Right lung (tissue), 5 donors: Measurements from ENCODE around the gene TAF1B. TPM values are rescaled to one million over a fixed set of nuclear protein-coding genes. Genes with fewer than 3 reads are reported as not detected.

Experiments
- DNase-seq, 2 donors: peaks; one replicate each; pipeline ENCODE4 v3.0.0-alpha.2; 2013
- polyA plus RNA-seq, 5 donors: library from polyadenylated mRNA; unstranded; fragments of 120-200 nt; gene quantifications; one replicate each; pipeline versions ENCODE4 v1.2.1 to v1.2.3, GENCODE V29; 2013; ENCODE audit warnings: inconsistent platforms in 1 of 5, low replicate concordance in 1 of 5; ENCODE audit not compliant: insufficient read length in 5 of 5, insufficient read depth in 1 of 5

The TAF1B gene
- polyA plus RNA-seq, 5 donors: 19.1 to 35.7 (median 26.7) TPM

GRCh38 chr2:9964334-9964980 lies 121.2 kb downstream of the TAF1B start:
- DNase-seq: no peak

- DNase-seq: no peak
Observed at GRCh38 chr2:9965119-9965822, 122.0 kb downstream of the TAF1B start.

DNA sequence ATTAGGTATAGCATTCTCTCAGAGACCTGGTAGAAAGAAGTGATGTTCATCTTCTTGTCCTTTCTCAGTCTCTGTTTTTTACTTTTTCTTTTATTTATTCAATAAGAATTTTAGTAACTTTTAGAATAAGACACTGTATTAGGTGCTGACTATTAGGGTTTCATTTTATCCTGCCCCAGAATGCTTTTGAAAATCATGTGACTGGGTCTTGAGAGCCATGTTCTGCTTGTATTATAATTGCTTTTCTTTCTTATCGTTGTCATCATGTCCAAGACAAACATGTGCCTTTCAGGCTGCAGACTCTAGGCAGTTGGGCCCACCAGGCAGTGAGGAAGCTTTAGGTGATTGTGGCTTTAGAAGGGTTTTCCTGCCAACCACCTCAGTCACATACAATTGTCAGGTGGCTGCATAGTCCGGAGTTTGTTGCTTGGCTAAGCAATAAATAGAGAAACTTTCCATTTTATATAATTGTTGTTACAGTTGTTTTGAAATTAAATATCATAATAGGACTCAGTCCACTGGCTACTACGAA lies 123.3 kb downstream of the TAF1B start:
- no peak for DNase-seq

- no peak for DNase-seq
Observed at GRCh38 chr2:9967053-9967775, 123.9 kb downstream of the TAF1B start.

DNA sequence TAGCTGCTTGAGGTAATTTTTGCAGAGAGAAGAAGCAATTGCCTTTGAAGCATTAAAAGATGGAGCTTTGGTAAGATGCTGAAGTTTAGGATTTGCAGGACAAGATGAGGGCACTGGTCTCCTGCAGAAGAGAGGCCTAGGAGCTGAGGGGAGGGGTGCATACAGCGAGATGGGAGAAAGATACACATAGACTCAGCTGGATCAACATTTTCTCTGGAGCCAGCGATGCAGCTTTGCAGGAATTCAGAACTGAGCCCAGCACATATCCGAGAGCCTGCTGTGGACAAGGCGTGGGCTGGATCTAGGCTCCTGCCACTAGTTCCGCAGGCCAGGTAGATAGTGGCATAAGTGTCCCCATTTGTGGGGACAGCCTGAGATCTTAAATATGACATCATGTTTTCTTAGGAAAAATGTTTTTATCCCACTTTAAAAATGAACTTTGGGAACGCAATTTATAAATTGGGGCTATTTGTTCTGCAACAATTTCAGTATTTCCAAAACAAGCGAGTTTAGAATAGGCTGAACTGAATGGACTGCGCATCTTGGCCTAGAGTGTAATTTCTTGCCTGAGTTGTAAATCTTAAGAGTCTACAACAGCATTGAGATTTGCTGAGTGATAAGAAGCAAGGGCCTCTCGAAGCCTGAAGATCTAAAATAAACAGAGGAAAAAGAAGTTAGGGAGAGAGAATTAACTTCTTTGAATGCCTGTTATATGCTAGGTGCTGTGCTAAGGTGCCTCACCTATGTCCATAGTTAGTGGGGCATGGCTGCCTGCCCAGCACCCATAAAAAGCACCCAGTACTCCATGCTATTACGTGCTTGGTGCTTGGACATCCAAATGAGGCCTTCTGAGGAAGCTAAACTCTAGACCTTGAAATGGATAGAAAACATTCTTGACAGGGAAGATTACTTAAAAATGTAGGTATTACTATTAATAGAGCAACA lies 125.6 kb downstream of the TAF1B start:
- no peak for DNase-seq

DNA sequence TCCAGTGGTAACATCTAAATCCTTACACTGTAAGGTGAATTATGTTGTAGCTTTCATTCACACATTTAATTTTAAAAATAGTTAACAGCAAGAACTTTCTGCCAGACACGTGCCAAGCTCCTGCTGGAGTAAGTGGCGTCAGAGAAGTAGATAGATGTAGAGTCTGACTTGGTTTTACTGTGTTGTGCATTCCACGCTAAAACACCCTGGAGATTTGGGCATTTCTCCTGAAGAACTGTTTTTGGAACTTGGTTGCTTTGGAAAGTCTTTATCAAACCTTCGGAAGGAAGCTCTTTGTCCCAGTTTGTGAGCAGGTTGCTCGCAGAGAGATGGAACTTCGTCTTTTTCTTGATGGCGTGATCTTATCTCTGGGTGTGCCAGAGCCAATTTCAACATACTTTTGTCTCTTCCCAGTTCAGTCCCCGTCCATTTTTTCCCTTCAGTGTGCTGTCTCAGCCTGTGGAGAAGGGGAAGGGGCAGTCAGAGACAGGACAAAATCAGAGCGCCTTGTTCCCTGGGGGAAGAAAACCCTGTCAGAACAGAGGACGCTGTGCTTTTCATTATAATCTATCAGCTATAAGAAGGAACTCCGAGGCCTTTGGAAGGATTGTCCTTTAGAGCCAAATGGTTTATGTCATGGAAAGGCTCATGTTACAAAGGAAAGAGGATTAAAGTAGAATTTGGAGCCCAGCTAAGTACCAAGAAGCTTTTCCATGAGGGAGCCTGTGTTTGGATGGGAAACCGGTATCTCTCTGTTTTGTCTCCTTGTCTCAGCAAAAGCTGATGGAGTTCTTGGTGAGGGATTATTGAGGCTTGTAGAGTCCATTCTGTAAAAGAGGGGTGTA lies 127.1 kb downstream of the TAF1B start:
- DNase-seq: no peak

DNA sequence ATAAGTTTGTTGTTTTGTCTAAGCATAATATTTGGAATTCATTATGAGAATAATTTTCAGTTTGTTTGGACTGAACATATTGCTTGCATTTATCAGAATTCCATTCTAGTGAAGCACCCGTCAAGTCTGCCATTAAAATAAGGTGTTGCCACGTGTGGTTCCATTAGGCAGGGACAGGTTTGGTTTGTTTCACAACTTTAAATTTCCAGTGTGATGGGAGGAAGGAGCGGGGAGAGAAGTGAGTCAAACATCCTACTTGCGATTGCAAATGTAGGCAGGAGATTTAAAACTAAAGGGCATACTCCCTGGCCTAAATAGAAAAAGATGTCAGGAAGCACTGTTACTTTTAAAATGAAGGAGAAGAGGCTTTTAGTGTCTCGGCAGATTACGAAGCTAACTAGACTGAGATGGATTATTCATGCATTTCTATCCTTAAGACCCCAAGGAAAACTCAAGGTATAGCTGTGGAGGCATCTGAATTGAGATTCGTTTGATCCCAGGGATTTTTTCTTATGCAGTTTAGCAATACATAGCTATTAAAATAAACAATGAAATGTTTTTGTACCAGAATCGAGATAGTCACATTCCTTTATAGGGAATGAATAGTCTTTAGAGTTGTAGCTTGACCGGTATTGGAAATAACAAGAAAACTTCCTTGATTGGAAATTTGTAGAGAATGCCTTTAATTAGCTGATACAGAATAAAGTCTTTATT lies 128.0 kb downstream of the TAF1B start:
- DNase-seq: no peak

DNA sequence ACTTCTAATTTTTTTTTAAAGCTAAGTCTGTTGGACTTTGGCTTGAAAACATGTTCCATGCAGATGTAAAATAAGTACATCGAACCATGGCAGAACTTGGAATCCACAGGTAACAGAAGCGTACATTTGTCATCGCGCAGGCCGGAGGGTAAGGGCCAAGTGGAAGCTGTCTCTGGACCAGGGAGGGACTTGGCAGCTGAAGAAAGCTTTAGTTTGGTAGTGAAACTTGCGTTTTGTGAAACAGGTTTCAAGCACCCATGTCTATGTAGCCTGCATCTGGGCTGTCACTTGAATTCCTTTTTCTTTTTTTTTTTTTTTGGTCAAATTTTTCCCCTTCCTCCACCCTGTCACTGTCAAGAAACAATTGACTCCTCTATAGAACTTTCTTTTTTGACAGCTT lies 128.6 kb downstream of the TAF1B start:
- no peak for DNase-seq

DNA sequence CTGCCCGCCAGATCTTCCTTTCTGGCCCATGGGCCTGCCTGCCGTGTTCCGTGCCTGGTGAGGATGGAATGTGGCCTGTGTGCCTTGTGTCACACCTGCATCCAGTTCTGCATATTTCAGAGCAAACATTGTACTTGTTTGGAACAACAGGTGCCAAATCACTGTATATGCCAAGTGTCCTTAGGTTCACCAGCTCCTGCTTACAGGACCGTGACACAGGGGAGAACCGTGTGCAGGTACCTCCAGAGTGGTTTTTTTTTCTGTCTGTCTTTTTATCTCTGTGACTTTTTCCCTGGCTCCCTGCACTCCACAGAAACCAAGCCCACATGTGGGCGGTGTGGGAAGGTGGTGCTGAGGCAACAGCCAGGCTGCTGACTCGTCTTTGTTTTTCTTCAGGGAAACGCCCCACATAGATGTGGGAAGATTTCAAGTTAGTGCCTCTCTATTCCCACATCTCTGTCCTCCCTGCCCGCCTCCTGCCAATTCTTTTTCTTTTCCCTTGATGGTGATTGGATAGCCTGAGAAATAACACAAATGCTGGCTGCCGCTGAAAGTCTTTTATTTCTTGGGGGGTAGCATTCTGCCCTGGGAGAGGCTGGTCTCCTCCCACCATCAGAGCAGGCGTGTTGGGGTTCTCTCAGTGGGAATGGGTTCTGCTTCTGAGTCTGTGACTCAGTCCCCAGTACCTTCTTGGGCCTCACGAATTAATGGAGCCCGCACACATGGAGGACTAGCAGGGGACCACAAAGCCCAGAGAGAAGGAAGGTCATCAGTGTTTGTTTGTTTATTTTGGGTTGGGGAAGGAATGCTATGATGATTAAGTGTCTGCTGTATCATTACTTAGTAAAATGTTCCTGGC lies 129.6 kb downstream of the TAF1B start:
- DNase-seq: no peak

- DNase-seq: no peak
Observed at GRCh38 chr2:9973690-9974089, 130.4 kb downstream of the TAF1B start.

DNA sequence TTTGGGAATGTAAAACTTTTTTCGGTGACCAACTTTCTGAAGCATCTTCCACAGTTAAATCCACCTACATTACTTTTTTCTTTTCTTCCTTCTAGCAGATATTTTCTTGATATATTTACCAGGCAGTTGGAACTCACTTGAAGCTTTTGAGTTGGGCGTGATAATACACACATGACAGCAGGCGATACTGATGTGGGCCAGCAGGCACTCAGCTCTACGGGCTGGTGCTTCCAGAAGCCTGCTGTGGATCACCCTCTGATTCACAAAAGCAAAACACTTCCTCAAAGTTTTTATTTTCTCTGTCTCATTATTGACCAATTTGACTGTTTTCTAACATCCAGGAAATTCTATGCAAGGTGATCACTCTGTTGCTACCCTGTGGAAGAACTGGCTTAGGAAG lies 131.1 kb downstream of the TAF1B start:
- DNase-seq: peak; percentile 80 to 85

GRCh38 chr2:9975328-9975727 lies 132.1 kb downstream of the TAF1B start:
- DNase-seq: no peak

DNA sequence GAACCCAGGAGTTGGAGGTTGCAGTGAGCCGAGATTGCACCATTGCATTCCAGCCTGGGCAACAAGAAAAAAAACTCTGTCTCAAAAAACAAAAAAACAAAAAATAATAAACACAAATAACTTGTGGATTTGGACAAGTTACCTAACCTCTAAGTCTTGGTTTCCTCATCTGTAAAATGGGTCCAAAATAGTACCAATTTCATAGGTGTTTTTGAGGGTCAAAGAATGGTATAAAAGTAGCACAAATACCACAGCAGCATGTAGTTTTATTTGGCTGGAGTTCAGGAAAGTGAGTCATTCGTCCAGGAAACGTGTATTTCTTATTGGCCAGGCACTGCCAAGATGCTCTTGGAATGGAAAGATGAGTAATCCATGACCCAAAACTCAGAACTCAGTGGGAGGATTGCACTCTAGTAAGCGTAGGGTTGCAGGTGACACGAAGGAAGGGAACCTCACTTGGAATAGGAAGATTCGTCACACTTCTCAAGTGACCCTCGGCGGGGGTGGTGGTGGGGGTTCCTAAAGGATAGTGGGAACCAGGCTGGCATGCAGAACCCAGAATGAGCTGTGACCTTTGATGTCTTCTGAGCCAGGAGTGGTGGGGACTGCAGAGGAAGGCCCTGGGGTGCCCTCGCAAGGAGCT lies 132.7 kb downstream of the TAF1B start:
- DNase-seq: no peak

DNA sequence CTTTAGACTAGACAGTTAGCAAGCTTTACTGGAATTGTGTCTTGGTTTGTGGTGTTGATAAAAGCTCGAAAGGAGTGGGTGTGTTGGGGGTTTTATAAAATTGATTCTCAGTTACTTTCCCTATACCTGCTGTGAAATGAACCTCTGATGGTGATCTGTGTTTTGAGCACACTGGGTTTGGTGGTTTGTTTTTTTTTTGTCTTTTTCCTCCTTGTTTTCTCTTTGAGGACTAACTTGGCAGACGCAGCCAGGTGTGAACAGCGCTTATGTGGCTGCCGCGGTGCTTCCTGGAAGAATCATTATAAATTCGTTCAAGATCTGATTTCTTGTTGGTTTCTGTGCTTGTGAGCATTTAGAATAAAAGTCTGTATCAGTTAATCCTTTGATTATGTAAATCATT lies 136.7 kb downstream of the TAF1B start:
- no peak for DNase-seq

- no peak for DNase-seq
Observed at GRCh38 chr2:9980520-9980919, 137.2 kb downstream of the TAF1B start.

DNA sequence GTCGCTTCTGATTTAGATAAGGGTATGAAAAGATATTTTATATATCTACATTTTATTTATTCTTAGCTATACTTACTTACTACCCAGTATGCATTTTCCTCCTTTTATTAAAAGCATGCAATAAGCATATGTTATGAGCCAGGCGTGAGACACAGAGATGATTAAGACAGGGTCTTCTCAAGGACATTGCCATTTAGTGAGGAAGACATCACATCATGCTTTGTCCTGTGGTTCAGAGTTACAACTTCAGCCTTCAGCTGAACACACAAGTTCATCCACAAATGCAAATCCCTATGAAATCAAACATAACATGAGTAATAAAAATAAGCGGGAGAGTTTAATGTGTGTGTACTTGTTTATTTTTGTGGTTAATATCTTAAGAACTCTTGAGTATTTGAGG lies 138.4 kb downstream of the TAF1B start:
- DNase-seq: no peak

- DNase-seq: no peak
Observed at GRCh38 chr2:9982248-9982647, 139.0 kb downstream of the TAF1B start.

DNA sequence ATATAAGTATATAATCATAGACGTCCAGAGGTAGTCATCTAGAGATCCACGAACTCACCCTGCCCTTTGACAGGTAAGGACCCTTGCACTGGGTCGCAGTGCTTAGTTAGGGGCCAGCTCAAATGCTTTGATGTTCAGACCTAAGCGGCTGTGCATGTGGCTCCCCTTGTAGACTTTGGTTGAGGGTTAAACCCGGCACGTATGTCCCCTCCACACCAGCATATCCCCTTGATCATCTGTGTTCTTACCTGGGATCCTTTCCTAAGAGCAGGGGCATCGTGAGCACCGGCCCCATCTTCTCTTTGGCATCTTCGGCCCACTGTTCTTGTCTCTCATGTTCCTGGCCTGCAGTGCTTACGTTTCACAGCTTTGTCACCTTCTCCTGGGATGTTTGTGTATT lies 139.6 kb downstream of the TAF1B start:
- DNase-seq: no peak
